Measurements from ENCODE around the gene IL17RE. TPM values are rescaled to one million over a fixed set of nuclear protein-coding genes. Genes with fewer than 3 reads are reported as not detected.

The IL17RE gene
- total RNA-seq, 1 donor from 2014 or later: 4.8 TPM

GRCh38 chr3:9955611-9956352 lies 53.1 kb downstream of the IL17RE start:
- no peak for DNase-seq

GRCh38 chr3:9957214-9957613 lies 54.6 kb downstream of the IL17RE start:
- no peak for DNase-seq

- no peak for DNase-seq
Measured at GRCh38 chr3:9965200-9965875, 62.7 kb downstream of the IL17RE start.

Small RNA genes within 50 kb of the gene (small RNA-seq; reads per million reads assigned to genes)
- not detected for gene RNU6-882P (ENCODE audit: low replicate concordance)

Other genes with a start within 250 kb of the IL17RE start
- gene CPNE9, start 199.0 kb upstream of the IL17RE start, total RNA-seq: not detected
- gene BRPF1, start 171.1 kb upstream of the IL17RE start, total RNA-seq: 15.0 TPM
- gene OGG1, start 152.9 kb upstream of the IL17RE start, total RNA-seq: 16.5 TPM
- 25.4 TPM for gene CAMK1, start 132.9 kb upstream of the IL17RE start, total RNA-seq
- gene TADA3, start 110.4 kb upstream of the IL17RE start, total RNA-seq: 40.8 TPM
- gene ARPC4, start 109.8 kb upstream of the IL17RE start, total RNA-seq: 77.6 TPM
- gene TTLL3, start 92.6 kb upstream of the IL17RE start, total RNA-seq: 39.2 TPM
- 23.5 TPM for gene RPUSD3, start 58.8 kb upstream of the IL17RE start, total RNA-seq
- gene CIDEC, start 22.6 kb upstream of the IL17RE start, total RNA-seq: not detected
- 24.0 TPM for gene JAGN1, start 12.2 kb upstream of the IL17RE start, total RNA-seq
- gene IL17RC, start 14.2 kb downstream of the IL17RE start, total RNA-seq: 24.4 TPM
- 33.2 TPM for gene CRELD1, start 31.0 kb downstream of the IL17RE start, total RNA-seq
- 1.4 TPM for gene PRRT3, start 49.6 kb downstream of the IL17RE start, total RNA-seq
- 28.5 TPM for gene EMC3, start 84.0 kb downstream of the IL17RE start, total RNA-seq
- 12.7 TPM for gene FANCD2, start 123.6 kb downstream of the IL17RE start, total RNA-seq
- gene FANCD2OS, start 205.4 kb downstream of the IL17RE start, total RNA-seq: not detected
- gene BRK1, start 212.8 kb downstream of the IL17RE start, total RNA-seq: 107 TPM
- 44.9 TPM for gene VHL, start 238.9 kb downstream of the IL17RE start, total RNA-seq